ENCODE results near the gene CYB561D1.
"Not testable (repeated sequence)": the region's sequence is repeated elsewhere in the genome, so short reads cannot be mapped to it uniquely, and the experiment has no call there.

DNA sequence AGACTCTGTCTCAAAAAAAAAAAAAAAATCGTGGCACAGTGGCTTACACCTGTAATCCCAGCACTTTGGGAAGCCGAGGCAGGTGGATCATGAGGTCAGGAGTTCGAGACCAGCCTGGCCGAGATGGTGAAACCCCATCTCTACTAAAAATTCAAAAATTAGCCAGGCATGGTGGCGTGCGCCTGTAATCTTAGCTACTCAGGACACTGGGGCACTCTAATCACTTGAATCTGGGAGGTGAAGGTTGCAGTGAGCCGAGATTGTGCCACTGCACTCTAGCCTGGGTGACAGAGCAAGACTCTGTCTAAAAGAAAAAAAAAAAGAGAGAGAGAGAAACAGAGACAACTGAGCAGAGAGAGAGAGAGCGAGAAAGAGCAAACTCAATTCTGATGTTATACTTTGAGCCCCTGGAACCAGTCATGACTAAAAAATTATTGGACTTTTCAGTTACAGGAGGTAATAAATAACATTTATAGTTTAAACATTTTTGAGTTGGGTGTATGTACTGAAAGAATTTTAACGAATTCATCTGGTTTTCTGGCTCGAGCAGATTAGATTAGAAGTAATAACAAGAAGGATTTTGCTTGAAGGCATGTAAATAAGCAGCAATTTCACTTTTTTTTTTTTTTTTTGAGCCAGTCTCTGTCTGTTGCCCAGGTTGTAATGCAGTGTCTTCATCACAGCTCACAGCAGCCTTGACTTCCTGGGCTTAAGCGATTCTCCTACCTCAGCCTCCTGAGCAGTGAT lies 47.8 kb upstream of the CYB561D1 start:
- not testable (repeated sequence) for TF ChIP-seq POLR2A, POLR2AphosphoS5 (IDR thresholded peaks at IDR 0.05; ENCODE audit: low read depth, low read length)

Data from GM12892 (cell line).